Natural killer cell (primary cell): Measurements from ENCODE around the gene C2orf81. TPM values are rescaled to one million over a fixed set of nuclear protein-coding genes. Genes with fewer than 3 reads are reported as not detected.

Source experiments
- ATAC-seq, 3 donors: fragments of 150-1000 bp in 2 of 3; fragments of 200-7000 bp in 1 of 3; cut with Tn5 transposase; 1 replicate in 1 of 3; 2 replicates in 2 of 3; pipeline ENCODE4 v1.10.0; 2021; ENCODE audit warnings: mild to moderate bottlenecking in 2 of 3, moderate library complexity in 2 of 3
- DNase-seq, 2 donors: peaks; one replicate each; pipeline versions ENCODE4 v3.0.0 to v3.0.0-alpha.2; 2013 to 2021; ENCODE audit warnings: mixed read lengths in 1 of 2
- H3K27ac ChIP-seq: one replicate; pipeline ENCODE4 v1.5.1; 2013; ENCODE audit warnings: mild to moderate bottlenecking, low read length
- H3K27me3 ChIP-seq: one replicate; pipeline ENCODE4 v1.6.1; 2013; ENCODE audit warnings: low read length; ENCODE audit not compliant: control insufficient read depth, insufficient read depth
- H3K36me3 ChIP-seq: one replicate; pipeline ENCODE4 v1.6.1; 2013; ENCODE audit warnings: low read length; ENCODE audit not compliant: control insufficient read depth, insufficient read depth
- H3K4me1 ChIP-seq: one replicate; pipeline ENCODE4 v1.6.1; 2013; ENCODE audit warnings: low read length; ENCODE audit not compliant: control insufficient read depth, insufficient read depth
- H3K4me3 ChIP-seq: one replicate; pipeline ENCODE4 v1.5.1; 2013; ENCODE audit warnings: low read length
- H3K9me3 ChIP-seq: one replicate; pipeline ENCODE4 v1.6.1; 2013; ENCODE audit warnings: low read length; ENCODE audit not compliant: control insufficient read depth, insufficient read depth
- H3K27ac Mint-ChIP-seq, 2 donors: one replicate each; pipeline ENCODE4 v1.8.0; 2022; ENCODE audit warnings: mild to moderate bottlenecking in 2 of 2, mixed read lengths in 2 of 2, moderate library complexity in 1 of 2
- H3K27me3 Mint-ChIP-seq, 2 donors: one replicate each; pipeline ENCODE4 v1.8.0; 2022; ENCODE audit warnings: low read depth in 2 of 2, mixed read lengths in 2 of 2
- H3K36me3 Mint-ChIP-seq: one replicate; pipeline ENCODE4 v1.8.0; 2022; ENCODE audit warnings: mixed read lengths
- H3K4me1 Mint-ChIP-seq, 2 donors: one replicate each; pipeline ENCODE4 v1.8.0; 2022; ENCODE audit warnings: mixed read lengths in 2 of 2
- H3K4me3 Mint-ChIP-seq: one replicate; pipeline ENCODE4 v1.8.0; 2022; ENCODE audit warnings: mild to moderate bottlenecking, moderate library complexity, mixed read lengths
- H3K9me3 Mint-ChIP-seq, 2 donors: one replicate each; pipeline ENCODE4 v1.8.0; 2022; ENCODE audit warnings: mixed read lengths in 2 of 2
- CTCF ChIP-seq: fragments of 200-600 bp; IDR thresholded peaks from one replicate; pipeline ENCODE4 v1.8.0; 2022; ENCODE audit warnings: antibody characterized with exemption
- WGBS: methylation state at CpG from one replicate; pipeline ENCODE4 v1.1.7; 2013; ENCODE audit warnings: missing lambda C conversion rate; ENCODE audit not compliant: insufficient coverage; 5-methylcytosine and 5-hydroxymethylcytosine counted together
- intact Hi-C: fragments of 100-400 bp; cut with micrococcal nuclease; formaldehyde crosslinking; loops from one replicate; pipeline ENCODE4 v1.14.2; 2022
- total RNA-seq, 4 donors: library from RNA; stranded (reverse); fragments of 120-200 nt in 1 of 4; gene quantifications; one replicate each; pipeline versions ENCODE4 v1.2.3 to v1.2.4, GENCODE V29; 2013 to 2022

C2orf81 gene
- total RNA-seq, 3 donors from 2014 or later (not counting 1 experiment from before 2014, with no cell fraction given): 1.7 to 3.2 (median 1.7) TPM

GRCh38 chr2:74368499-74368898 lies 52.9 kb downstream of the C2orf81 start:
- WGBS: 97% methylated on average over 5 of the region's 5 CpGs
- peaks cover 6% of the 10 kb centered on the region in 2 donors for H3K4me1 Mint-ChIP-seq
- H3K4me3 ChIP-seq: no peak overlapping the region
- peaks cover 21% of the 10 kb centered on the region for H3K36me3 Mint-ChIP-seq
- no peaks in the 10 kb centered on the region for H3K27me3 Mint-ChIP-seq
- no peak for ATAC-seq
- peaks cover 79% of the 10 kb centered on the region for H3K36me3 ChIP-seq
- no peaks in the 10 kb centered on the region for H3K9me3 Mint-ChIP-seq
- no peak for TF ChIP-seq CTCF
- H3K4me1 ChIP-seq: no peaks in the 10 kb centered on the region
- no peak overlapping the region for H3K4me3 Mint-ChIP-seq
- no peak overlapping the region for H3K27ac Mint-ChIP-seq
- intact Hi-C loops: no loop called here
- H3K27ac ChIP-seq: no peak overlapping the region
- H3K9me3 ChIP-seq: no peaks in the 10 kb centered on the region
- H3K27me3 ChIP-seq: no peaks in the 10 kb centered on the region
- no peak for DNase-seq

GRCh38 chr2:74367789-74368188 lies 53.6 kb downstream of the C2orf81 start:
- Mint-ChIP-seq H3K4me3 (no peak overlapping the region), H3K27ac (no peak overlapping the region), H3K4me1 (peaks cover 5 to 6% of the 10 kb centered on the region in 2 donors), H3K36me3 (peaks cover 21% of the 10 kb centered on the region), H3K9me3 (no peaks in the 10 kb centered on the region), H3K27me3 (no peaks in the 10 kb centered on the region)
- WGBS: 100% methylated on average over 7 of the region's 7 CpGs
- ATAC-seq (no peak), DNase-seq (no peak)
- intact Hi-C loops: no loop called here
- H3K27me3 ChIP-seq: no peaks in the 10 kb centered on the region
- no peaks in the 10 kb centered on the region for H3K9me3 ChIP-seq
- H3K4me3 ChIP-seq: no peak overlapping the region
- peaks cover 86% of the 10 kb centered on the region for H3K36me3 ChIP-seq
- TF ChIP-seq CTCF: no peak
- no peak overlapping the region for H3K27ac ChIP-seq
- H3K4me1 ChIP-seq: no peaks in the 10 kb centered on the region

DNA sequence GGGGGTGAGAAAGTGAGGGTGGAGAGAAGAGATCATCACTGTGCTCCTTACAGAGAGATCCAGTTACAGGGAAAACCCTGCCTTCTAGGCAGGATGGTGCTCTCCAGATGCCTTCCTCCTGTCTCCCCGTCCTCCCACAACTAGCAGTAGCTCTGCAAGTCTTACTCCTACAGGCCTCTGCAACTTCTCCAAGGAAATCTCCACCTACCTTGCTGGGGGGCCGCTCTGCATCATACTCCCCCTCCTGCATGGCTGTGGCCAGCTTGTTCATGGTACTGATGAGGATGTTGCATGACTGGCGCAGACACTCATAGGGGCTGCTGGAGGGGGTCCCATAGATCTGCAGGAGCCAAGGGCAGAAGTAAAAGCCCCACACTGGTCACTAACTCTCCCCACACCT lies 55.4 kb downstream of the C2orf81 start:
- Mint-ChIP-seq H3K27ac (no peak overlapping the region), H3K36me3 (peaks cover 18% of the 10 kb centered on the region)

More for the DNA sequence above, 55.4 kb downstream of the C2orf81 start:
- Mint-ChIP-seq H3K9me3 (no peaks in the 10 kb centered on the region), H3K27me3 (no peaks in the 10 kb centered on the region), H3K4me3 (no peak overlapping the region), H3K4me1 (no peaks in the 10 kb centered on the region)
- no peaks in the 10 kb centered on the region for H3K9me3 ChIP-seq
- 96% methylated on average over 3 of the region's 3 CpGs for WGBS
- no peak for TF ChIP-seq CTCF
- H3K36me3 ChIP-seq: peaks cover 96% of the 10 kb centered on the region
- intact Hi-C loops: no loop called here
- H3K27me3 ChIP-seq: no peaks in the 10 kb centered on the region
- DNase-seq (no peak), ATAC-seq (no peak)
- H3K4me1 ChIP-seq: no peaks in the 10 kb centered on the region
- H3K27ac ChIP-seq: no peak overlapping the region
- H3K4me3 ChIP-seq: no peak overlapping the region
